K562 (cell line): ENCODE measurements around the gene SLC5A2. TPM values are rescaled to one million over a fixed set of nuclear protein-coding genes. Genes with fewer than 3 reads are reported as not detected.

Source experiments
- ATAC-seq: fragments of 200-7000 bp; cut with Tn5 transposase; 3 replicates; pipeline ENCODE4 v1.9.1; 2020; ENCODE audit warnings: moderate library complexity
- BruUV-seq: library from RNA; stranded (reverse); fragments of 400-500 nt; replicated peaks from 2 replicates; lab custom pipeline; 2021; lab: Mats Ljungman, UMichigan
- CTCF ChIA-PET: fragments of 300-600 bp; formaldehyde crosslinking; extraction: SDS; loops from one replicate; lab custom pipeline; 2021; ENCODE audit warnings: low intra/inter-chr PET ratio; lab: Yijun Ruan, JAX
- POLR2A ChIA-PET: fragments of 300-600, 350-650 bp; sonication (Branson Sonifier 250); formaldehyde crosslinking; extraction: SDS; loops from one replicate; lab custom pipeline; 2021; ENCODE audit warnings: antibody characterized with exemption, inconsistent platforms; lab: Yijun Ruan, JAX
- DNase-seq, 4 experiments: peaks; one replicate each; pipeline versions ENCODE4 v3.0.0 to v3.0.0-alpha.2; 2011 to 2018; ENCODE audit warnings: low spot score in 3 of 4, mixed read lengths in 3 of 4; ENCODE audit errors: extremely low read depth in 1 of 4
- FAIRE-seq: peaks from 2 replicates; lab custom pipeline; 2011; peaks lifted over from hg19 to GRCh38; lab: Jason Lieb, UNC
- H2AFZ ChIP-seq: 2 replicates; pipeline ENCODE4 v1.6.0; 2011; ENCODE audit warnings: low read depth, low read length, control low read depth, inconsistent platforms
- H3K27ac ChIP-seq: fragments of 200-600 bp; 3 replicates; pipeline ENCODE4 v1.8.0; 2011; ENCODE audit warnings: low read depth, mild to moderate bottlenecking, control low read depth, inconsistent platforms, low read length, moderate library complexity, mixed read lengths; ENCODE audit errors: extremely low read depth
- H3K27me3 ChIP-seq, 2 experiments: fragments of 300-600 bp in 1 of 2; 2 replicates in 1 of 2; 3 replicates in 1 of 2; pipeline versions ENCODE4 v1.6.0 to v1.8.0; 2011; ENCODE audit warnings: inconsistent platforms in 2 of 2, low read length in 2 of 2, mild to moderate bottlenecking in 1 of 2, mixed read lengths in 1 of 2, moderate library complexity in 1 of 2; ENCODE audit not compliant: control insufficient read depth in 2 of 2, insufficient read depth in 2 of 2
- H3K36me3 ChIP-seq: fragments of 300-600 bp; 3 replicates; pipeline ENCODE4 v1.8.0; 2011; ENCODE audit warnings: mild to moderate bottlenecking, low read length, inconsistent platforms; ENCODE audit not compliant: control insufficient read depth, insufficient read depth
- H3K4me1 ChIP-seq, 2 experiments: fragments of 200-600 bp in 1 of 2; replicated peaks in 1 of 2; 2 replicates in 1 of 2; 3 replicates in 1 of 2; pipeline versions ENCODE4 v1.5.1 to v1.8.0; 2011; ENCODE audit warnings: inconsistent platforms in 2 of 2, low read length in 2 of 2, mild to moderate bottlenecking in 1 of 2, mixed read lengths in 1 of 2, moderate library complexity in 1 of 2; ENCODE audit not compliant: control insufficient read depth in 2 of 2, insufficient read depth in 2 of 2
- H3K4me2 ChIP-seq: 2 replicates; pipeline ENCODE4 v1.6.1; 2011; ENCODE audit warnings: low read length, control low read depth, inconsistent platforms, mixed read lengths; ENCODE audit not compliant: insufficient read depth
- H3K4me3 ChIP-seq: fragments of 200-600 bp; sonication (generic), shearing (Covaris generic); 2 replicates; pipeline ENCODE4 v1.5.1; 2016; ENCODE audit warnings: control low read depth, inconsistent platforms
- H3K79me2 ChIP-seq: fragments of 200-600 bp; 3 replicates; pipeline ENCODE4 v1.8.0; 2011; ENCODE audit warnings: low read length, inconsistent platforms; ENCODE audit not compliant: control insufficient read depth, insufficient read depth
- H3K9ac ChIP-seq, 2 experiments: 2 replicates each; pipeline versions ENCODE4 v1.6.0 to v1.6.1; 2011; ENCODE audit warnings: low read depth in 2 of 2, low read length in 2 of 2, control low read depth in 1 of 2, inconsistent platforms in 1 of 2, mild to moderate bottlenecking in 1 of 2, mixed read lengths in 1 of 2; ENCODE audit not compliant: insufficient read depth in 1 of 2
- H3K9me1 ChIP-seq: one replicate; pipeline ENCODE4 v1.6.0; 2011; ENCODE audit warnings: inconsistent platforms, mild to moderate bottlenecking, low read length, moderate library complexity; ENCODE audit not compliant: control insufficient read depth, insufficient read depth
- H3K9me3 ChIP-seq: replicated peaks from 2 replicates; pipeline ENCODE4 v1.5.1; 2011; ENCODE audit warnings: low read depth, low read length, inconsistent platforms; ENCODE audit not compliant: control insufficient read depth, insufficient read depth
- H4K20me1 ChIP-seq: replicated peaks from 2 replicates; pipeline ENCODE4 v1.6.1; 2011; ENCODE audit warnings: low read length, inconsistent platforms, mixed read lengths; ENCODE audit not compliant: control insufficient read depth, insufficient read depth
- BRF1 ChIP-seq: IDR thresholded peaks from 3 replicates; pipeline ENCODE4 v1.6.1; 2011; ENCODE audit warnings: borderline replicate concordance, mild to moderate bottlenecking; ENCODE audit not compliant: insufficient read length; ENCODE audit errors: extremely low read depth
- CHCHD3 ChIP-seq: fragments of 250-450 bp; sonication (Bioruptor Pico); IDR thresholded peaks from 2 replicates; pipeline ENCODE4 v2.1.2; 2022; ENCODE audit warnings: mild to moderate bottlenecking
- CSDE1 ChIP-seq, 2 experiments: fragments of 450-650 bp; IDR thresholded peaks; 2 replicates each; pipeline ENCODE4 v1.6.1; 2016; ENCODE audit warnings: mild to moderate bottlenecking in 1 of 2
- CTBP1 ChIP-seq: fragments of 450-650 bp; IDR thresholded peaks from 2 replicates; pipeline ENCODE4 v1.6.1; 2016; ENCODE audit warnings: borderline replicate concordance
- DMBX1 ChIP-seq: fragments of 250-450 bp; sonication (Bioruptor Pico); IDR thresholded peaks from 2 replicates; pipeline ENCODE4 v1.8.0; 2022; ENCODE audit warnings: inconsistent platforms, mild to moderate bottlenecking, moderate library complexity, borderline replicate concordance
- E2F3 ChIP-seq: fragments of 250-450 bp; sonication (Bioruptor Pico); IDR thresholded peaks from 2 replicates; pipeline ENCODE4 v1.4.0; 2020; ENCODE audit warnings: mild to moderate bottlenecking
- GATAD2A ChIP-seq: fragments of 450-650 bp; IDR thresholded peaks from 2 replicates; pipeline ENCODE4 v1.6.1; 2017
- HIVEP1 ChIP-seq: fragments of 250-450 bp; sonication (Bioruptor Pico); IDR thresholded peaks from 2 replicates; pipeline ENCODE4 v1.4.0; 2020; ENCODE audit warnings: mild to moderate bottlenecking
- MEF2A ChIP-seq: IDR thresholded peaks from 2 replicates; pipeline ENCODE4 v1.6.1; 2011; ENCODE audit warnings: low read depth, mild to moderate bottlenecking, low read length, moderate library complexity; ENCODE audit not compliant: control insufficient read depth
- RBFOX2 ChIP-seq: fragments of 200-400 bp; formaldehyde crosslinking; IDR thresholded peaks from 2 replicates; pipeline ENCODE4 v1.6.1; 2017; ENCODE audit warnings: low read depth, mild to moderate bottlenecking, low read length, moderate library complexity
- SIN3A ChIP-seq, 2 experiments: fragments of 150-350 bp in 1 of 2; IDR thresholded peaks; 2 replicates each; pipeline ENCODE4 v1.6.1; 2011 to 2016; ENCODE audit warnings: borderline replicate concordance in 2 of 2, low read depth in 2 of 2, low read length in 2 of 2, mild to moderate bottlenecking in 2 of 2, moderate library complexity in 2 of 2; ENCODE audit not compliant: control insufficient read depth in 1 of 2
- SRSF3 ChIP-seq: fragments of 200-400 bp; formaldehyde crosslinking; IDR thresholded peaks from 2 replicates; pipeline ENCODE4 v1.6.1; 2016; ENCODE audit warnings: mild to moderate bottlenecking, low read length, moderate library complexity; ENCODE audit not compliant: insufficient read depth
- ZNF184 ChIP-seq: sonication (generic); formaldehyde crosslinking; IDR thresholded peaks from 2 replicates; pipeline ENCODE4 v1.5.0; 2020; ENCODE audit warnings: missing genetic modification reagents
- ZNF217 ChIP-seq: sonication (generic); formaldehyde crosslinking; IDR thresholded peaks from 2 replicates; pipeline ENCODE4 v1.8.0; 2022; ENCODE audit warnings: mild to moderate bottlenecking, missing genetic modification reagents
- WGBS: fragments of 100-300 bp; shearing (Covaris generic); methylation state at CpG from one replicate; pipeline ENCODE4 v1.1.6; 2016; ENCODE audit warnings: low coverage, mixed read lengths; ENCODE audit not compliant: insufficient coverage; ENCODE audit errors: missing lambda C conversion rate; 5-methylcytosine and 5-hydroxymethylcytosine counted together
- in situ Hi-C: fragments of 300-500 bp; cut with MboI; formaldehyde crosslinking; loops from 4 replicates; pipeline ENCODE4 v1.15.0; 2018; ENCODE audit warnings: inconsistent platforms, mixed read lengths
- intact Hi-C: fragments of 100-400 bp; cut with micrococcal nuclease; formaldehyde crosslinking; loops from 2 replicates; pipeline ENCODE4 v1.14.2; 2022
- polyA plus RNA-seq, 8 experiments: library from polyadenylated mRNA; depleted of rRNA in 4 of 8; stranded (reverse) in 5 of 8; unstranded in 3 of 8; fragments of >200 nt; fragmentation: Nextera tagmentation in 2 of 8; fragmentation: Illumina TruSeq in 1 of 8; extraction: Ambion mirVana in 2 of 8; extraction: Trizol in 1 of 8; gene quantifications; 2 replicates each; pipeline versions ENCODE4 v1.2.1 to v1.2.3, GENCODE V29; 2011 to 2014; ENCODE audit warnings: inconsistent platforms in 1 of 8, missing spikeins in 1 of 8
- total RNA-seq, 7 experiments: library from RNA; depleted of rRNA in 6 of 7; stranded (reverse); fragments of >200 nt in 6 of 7; fragmentation: Illumina TruSeq in 2 of 7; extraction: Trizol in 2 of 7; gene quantifications; 2 replicates each; pipeline versions ENCODE4 v1.2.1 to v1.2.3, GENCODE V29; 2011 to 2021; ENCODE audit warnings: low replicate concordance in 1 of 7
- TF ChIP-seq, protein P1 (sequence below): fragments of 250-450 bp; sonication (Bioruptor Pico); IDR thresholded peaks from 2 replicates; pipeline ENCODE4 v1.5.1; 2021; ENCODE audit warnings: mild to moderate bottlenecking
- TF ChIP-seq, protein P2 (sequence below): fragments of 450-650 bp; formaldehyde crosslinking; IDR thresholded peaks from 2 replicates; pipeline ENCODE4 v1.4.0; 2022; ENCODE audit warnings: missing genetic modification characterization

SLC5A2 gene
- total and polyA plus RNA-seq, 9 of the 15 experiments (the other 6 are each of a cell fraction or from before 2014, with no cell fraction given): 0.07 to 2.7 (median 2.2) TPM; not detected in 6

DNA sequence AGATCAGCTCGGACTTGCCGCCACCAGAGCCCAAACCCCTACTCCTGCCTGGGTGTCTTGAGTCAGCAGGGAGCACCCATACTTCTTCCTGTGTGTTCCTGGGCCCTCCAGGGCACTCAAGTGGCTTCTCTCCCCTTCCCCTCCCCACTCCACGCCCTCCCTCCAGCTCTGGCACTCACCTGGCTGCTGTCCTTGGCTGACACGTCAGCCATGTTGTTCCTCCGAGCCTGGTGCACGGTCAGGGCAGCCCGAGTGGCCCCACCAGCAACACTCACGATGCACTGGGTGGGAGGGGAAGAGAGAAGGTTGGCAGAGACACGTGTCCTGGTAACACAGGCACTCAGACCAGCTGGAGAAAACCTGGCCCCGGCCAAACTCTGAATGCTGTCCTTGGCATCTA lies 13.7 kb downstream of the SLC5A2 start (continued):
- 0 out of 2 replicates have a peak, but pooled peaks have one; percentile 34 for TF ChIP-seq RBFOX2
- TF ChIP-seq SIN3A (IDR thresholded peaks at IDR 0.05; ENCODE audit: borderline replicate concordance in 2 of 2, control insufficient read depth in 1 of 2, low read depth in 2 of 2, low read length in 2 of 2): no peak
- no peak for TF ChIP-seq CHCHD3 (CRISPR knock-in tag)

DNA sequence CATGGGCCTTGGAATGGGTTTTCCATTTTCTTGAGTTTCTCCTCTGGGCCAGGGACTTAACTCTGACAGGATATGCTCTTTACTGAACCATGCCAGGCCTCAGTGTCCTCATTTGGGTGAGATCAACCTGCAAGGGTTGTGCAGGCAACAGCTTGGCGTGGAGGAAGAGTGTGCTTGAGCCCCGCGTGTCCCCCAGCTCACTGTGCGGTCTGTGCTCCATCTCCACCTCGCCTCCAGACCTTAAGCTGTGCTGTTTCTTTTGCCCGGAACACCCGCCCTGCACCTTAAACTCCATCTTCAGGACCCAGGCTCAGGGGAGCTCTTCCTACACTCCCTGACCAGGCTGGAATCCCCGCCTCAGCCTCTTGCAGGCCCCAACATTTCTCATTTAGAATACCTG lies 15.6 kb downstream of the SLC5A2 start:
- no peaks in the 10 kb centered on the region for H3K79me2 ChIP-seq
- intact Hi-C loops: no loop called here
- H3K4me3 ChIP-seq: no peak overlapping the region
- peaks cover 2% of the 10 kb centered on the region for H3K9me1 ChIP-seq
- in situ Hi-C loops: no loop called here
- BruUV-seq: no TSS peak
- no peak overlapping the region for H2AFZ ChIP-seq
- TF ChIP-seq E2F3 (CRISPR knock-in tag) (no peak), MEF2A (no peak), ZNF184 (CRISPR knock-in tag) (no peak), ZNF217 (CRISPR knock-in tag) (no peak), CTBP1 (no peak), DMBX1 (no peak), SRSF3 (no peak), GATAD2A (no peak), CSDE1 (IDR thresholded peaks at IDR 0.05) (no peak), BRF1 (no peak), HIVEP1 (CRISPR knock-in tag) (no peak)
- TF ChIP-seq, protein P1, sequence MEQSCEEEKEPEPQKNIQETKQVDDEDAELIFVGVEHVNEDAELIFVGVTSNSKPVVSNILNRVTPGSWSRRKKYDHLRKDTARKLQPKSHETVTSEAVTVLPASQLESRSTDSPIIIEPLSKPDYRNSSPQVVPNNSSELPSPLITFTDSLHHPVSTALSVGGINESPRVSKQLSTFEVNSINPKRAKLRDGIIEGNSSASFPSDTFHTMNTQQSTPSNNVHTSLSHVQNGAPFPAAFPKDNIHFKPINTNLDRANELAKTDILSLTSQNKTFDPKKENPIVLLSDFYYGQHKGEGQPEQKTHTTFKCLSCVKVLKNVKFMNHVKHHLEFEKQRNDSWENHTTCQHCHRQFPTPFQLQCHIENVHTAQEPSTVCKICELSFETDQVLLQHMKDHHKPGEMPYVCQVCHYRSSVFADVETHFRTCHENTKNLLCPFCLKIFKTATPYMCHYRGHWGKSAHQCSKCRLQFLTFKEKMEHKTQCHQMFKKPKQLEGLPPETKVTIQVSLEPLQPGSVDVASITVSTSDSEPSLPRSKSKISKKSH (CRISPR knock-in tag): no peak
- TF ChIP-seq, protein P2, sequence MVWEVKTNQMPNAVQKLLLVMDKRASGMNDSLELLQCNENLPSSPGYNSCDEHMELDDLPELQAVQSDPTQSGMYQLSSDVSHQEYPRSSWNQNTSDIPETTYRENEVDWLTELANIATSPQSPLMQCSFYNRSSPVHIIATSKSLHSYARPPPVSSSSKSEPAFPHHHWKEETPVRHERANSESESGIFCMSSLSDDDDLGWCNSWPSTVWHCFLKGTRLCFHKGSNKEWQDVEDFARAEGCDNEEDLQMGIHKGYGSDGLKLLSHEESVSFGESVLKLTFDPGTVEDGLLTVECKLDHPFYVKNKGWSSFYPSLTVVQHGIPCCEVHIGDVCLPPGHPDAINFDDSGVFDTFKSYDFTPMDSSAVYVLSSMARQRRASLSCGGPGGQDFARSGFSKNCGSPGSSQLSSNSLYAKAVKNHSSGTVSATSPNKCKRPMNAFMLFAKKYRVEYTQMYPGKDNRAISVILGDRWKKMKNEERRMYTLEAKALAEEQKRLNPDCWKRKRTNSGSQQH (CRISPR knock-in tag): no peak
- ChIA-PET POLR2A (interaction anchor here (0.6 to 1.9 kb wide), 5 partner anchors 9 to 60 kb away, joined by 3 to 9 read pairs (median 4); partner anchors contain the start of gene RUSF1), CTCF (no interaction called here)
- H3K27me3 ChIP-seq: no peaks in the 10 kb centered on the region
- H3K9ac ChIP-seq: 0 out of 4 replicates have a peak overlapping the region, but pooled peaks of 1 of the 2 experiments have one; percentile 21
- no peak overlapping the region for H3K27ac ChIP-seq
- FAIRE-seq: no peak
- DNase-seq: no peak
- no peak overlapping the region for H3K4me2 ChIP-seq
- no peaks in the 10 kb centered on the region for H3K4me1 ChIP-seq
- no peak for ATAC-seq
- H3K9me3 ChIP-seq: no peaks in the 10 kb centered on the region
- no peaks in the 10 kb centered on the region for H4K20me1 ChIP-seq
- 96% methylated on average over 6 of the region's 8 CpGs for WGBS
- peaks cover 61% of the 10 kb centered on the region; the same call in 2 of the 3 replicates for H3K36me3 ChIP-seq
